HEK293 (cell line): ENCODE results near the gene PTPRCAP.
A peak's percentile ranks its signal among the peaks of the same experiment; 100 is the strongest.

Experiments
- IKZF3 ChIP-seq: fragments of 450-650 bp; IDR thresholded peaks from 2 replicates; pipeline ENCODE4 v1.5.0; 2018; ENCODE audit warnings: missing biosample characterization, mild to moderate bottlenecking, missing genetic modification characterization, moderate library complexity
- MYNN ChIP-seq: fragments of 450-650 bp; formaldehyde crosslinking; IDR thresholded peaks from 2 replicates; pipeline ENCODE4 v1.5.1; 2016; ENCODE audit warnings: missing biosample characterization, missing genetic modification characterization, borderline replicate concordance
- OVOL3 ChIP-seq: fragments of 450-650 bp; formaldehyde crosslinking; IDR thresholded peaks from 2 replicates; pipeline ENCODE4 v1.5.1; 2016; ENCODE audit warnings: missing biosample characterization, missing genetic modification characterization
- PATZ1 ChIP-seq: fragments of 450-650 bp; formaldehyde crosslinking; IDR thresholded peaks from 2 replicates; pipeline ENCODE4 v1.5.1; 2016; ENCODE audit warnings: missing biosample characterization, missing genetic modification characterization
- SETDB1 ChIP-seq: IDR thresholded peaks from one replicate; pipeline ENCODE4 v1.6.1; 2017; ENCODE audit warnings: mild to moderate bottlenecking, low read length, moderate library complexity, mixed read lengths; ENCODE audit not compliant: insufficient read length
- ZBTB17 ChIP-seq: fragments of 450-650 bp; formaldehyde crosslinking; IDR thresholded peaks from 2 replicates; pipeline ENCODE4 v1.5.1; 2016; ENCODE audit warnings: missing biosample characterization, missing genetic modification characterization
- ZBTB49 ChIP-seq: fragments of 450-650 bp; formaldehyde crosslinking; IDR thresholded peaks from 2 replicates; pipeline ENCODE4 v1.5.1; 2016; ENCODE audit warnings: missing biosample characterization, missing genetic modification characterization, low read depth
- ZNF114 ChIP-seq: fragments of 450-650 bp; formaldehyde crosslinking; IDR thresholded peaks from 2 replicates; pipeline ENCODE4 v1.5.0; 2017; ENCODE audit warnings: missing biosample characterization, missing genetic modification characterization
- ZNF157 ChIP-seq: fragments of 450-650 bp; formaldehyde crosslinking; IDR thresholded peaks from 2 replicates; pipeline ENCODE4 v1.5.1; 2016; ENCODE audit warnings: missing biosample characterization, missing genetic modification characterization
- ZNF16 ChIP-seq: fragments of 450-650 bp; formaldehyde crosslinking; IDR thresholded peaks from 2 replicates; pipeline ENCODE4 v1.5.1; 2016; ENCODE audit warnings: low read depth, missing biosample characterization, missing genetic modification characterization
- ZNF184 ChIP-seq: fragments of 450-650 bp; IDR thresholded peaks from 2 replicates; pipeline ENCODE4 v1.5.1; 2018; ENCODE audit warnings: missing biosample characterization, mild to moderate bottlenecking, missing genetic modification characterization
- ZNF2 ChIP-seq: fragments of 450-650 bp; formaldehyde crosslinking; IDR thresholded peaks from 2 replicates; pipeline ENCODE4 v1.5.1; 2016; ENCODE audit warnings: missing biosample characterization, missing genetic modification characterization
- ZNF202 ChIP-seq: fragments of 450-650 bp; formaldehyde crosslinking; IDR thresholded peaks from 2 replicates; pipeline ENCODE4 v1.5.1; 2016; ENCODE audit warnings: missing biosample characterization, missing genetic modification characterization, borderline replicate concordance
- ZNF248 ChIP-seq: fragments of 450-650 bp; formaldehyde crosslinking; IDR thresholded peaks from 2 replicates; pipeline ENCODE4 v1.5.1; 2017; ENCODE audit warnings: missing biosample characterization, missing genetic modification characterization
- ZNF292 ChIP-seq: fragments of 450-650 bp; formaldehyde crosslinking; IDR thresholded peaks from 2 replicates; pipeline ENCODE4 v1.5.1; 2016; ENCODE audit warnings: low read depth, missing biosample characterization, missing genetic modification characterization, borderline replicate concordance
- ZNF324 ChIP-seq: fragments of 450-650 bp; formaldehyde crosslinking; IDR thresholded peaks from 2 replicates; pipeline ENCODE4 v1.5.1; 2016; ENCODE audit warnings: missing biosample characterization, missing genetic modification characterization
- ZNF354C ChIP-seq: fragments of 450-650 bp; formaldehyde crosslinking; IDR thresholded peaks from 2 replicates; pipeline ENCODE4 v1.5.1; 2016; ENCODE audit warnings: missing biosample characterization, missing genetic modification characterization, low read depth, borderline replicate concordance
- ZNF416 ChIP-seq: fragments of 450-650 bp; formaldehyde crosslinking; IDR thresholded peaks from 2 replicates; pipeline ENCODE4 v1.5.1; 2016; ENCODE audit warnings: missing biosample characterization, missing genetic modification characterization
- ZNF48 ChIP-seq: fragments of 450-650 bp; formaldehyde crosslinking; IDR thresholded peaks from 2 replicates; pipeline ENCODE4 v1.5.1; 2016; ENCODE audit warnings: missing biosample characterization, missing genetic modification characterization
- ZNF518A ChIP-seq: fragments of 450-650 bp; formaldehyde crosslinking; conservative IDR thresholded peaks from 2 replicates; pipeline ENCODE4 v1.5.1; 2016; ENCODE audit warnings: low read depth, missing biosample characterization, missing genetic modification characterization
- ZNF544 ChIP-seq: fragments of 450-650 bp; formaldehyde crosslinking; IDR thresholded peaks from 2 replicates; pipeline ENCODE4 v1.5.0; 2017; ENCODE audit warnings: missing biosample characterization, missing genetic modification characterization
- ZNF555 ChIP-seq: fragments of 450-650 bp; formaldehyde crosslinking; conservative IDR thresholded peaks from 2 replicates; pipeline ENCODE4 v1.5.1; 2017; ENCODE audit warnings: missing biosample characterization, mild to moderate bottlenecking, missing genetic modification characterization, inconsistent platforms
- ZNF596 ChIP-seq: fragments of 450-650 bp; IDR thresholded peaks from 2 replicates; pipeline ENCODE4 v1.5.0; 2018; ENCODE audit warnings: missing biosample characterization, mild to moderate bottlenecking, missing genetic modification characterization, moderate library complexity
- ZNF600 ChIP-seq: fragments of 450-650 bp; formaldehyde crosslinking; IDR thresholded peaks from 2 replicates; pipeline ENCODE4 v1.5.1; 2016; ENCODE audit warnings: missing biosample characterization, missing genetic modification characterization
- ZNF621 ChIP-seq: fragments of 450-650 bp; formaldehyde crosslinking; IDR thresholded peaks from 2 replicates; pipeline ENCODE4 v1.5.1; 2017; ENCODE audit warnings: missing biosample characterization, missing genetic modification characterization
- ZNF624 ChIP-seq: fragments of 450-650 bp; formaldehyde crosslinking; IDR thresholded peaks from 2 replicates; pipeline ENCODE4 v1.5.1; 2017; ENCODE audit warnings: missing biosample characterization, missing genetic modification characterization
- ZNF629 ChIP-seq: fragments of 450-650 bp; formaldehyde crosslinking; IDR thresholded peaks from 2 replicates; pipeline ENCODE4 v1.5.1; 2017; ENCODE audit warnings: missing biosample characterization, missing genetic modification characterization
- ZNF677 ChIP-seq: fragments of 450-650 bp; IDR thresholded peaks from 2 replicates; pipeline ENCODE4 v1.5.0; 2018; ENCODE audit warnings: missing biosample characterization, mild to moderate bottlenecking, missing genetic modification characterization, moderate library complexity
- ZNF747 ChIP-seq: fragments of 450-650 bp; formaldehyde crosslinking; IDR thresholded peaks from 2 replicates; pipeline ENCODE4 v1.5.1; 2016; ENCODE audit warnings: missing biosample characterization, missing genetic modification characterization
- ZNF76 ChIP-seq: fragments of 450-650 bp; formaldehyde crosslinking; IDR thresholded peaks from 2 replicates; pipeline ENCODE4; 2016; ENCODE audit warnings: low read depth, missing biosample characterization, missing genetic modification characterization, borderline replicate concordance
- ZNF791 ChIP-seq: fragments of 450-650 bp; formaldehyde crosslinking; IDR thresholded peaks from 2 replicates; pipeline ENCODE4 v1.5.1; 2016; ENCODE audit warnings: missing biosample characterization, missing genetic modification characterization

The PTPRCAP gene

GRCh38 chr11:67416416-67417335 lies 20.8 kb downstream of the PTPRCAP start (continued):
- TF ChIP-seq ZNF518A (tag by site-specific recombination) (no peak), SETDB1 (no peak), ZNF114 (tag by site-specific recombination) (no peak), PATZ1 (tag by site-specific recombination) (peak; percentile 69), ZBTB17 (peak; percentile 90), ZNF747 (tag by site-specific recombination) (no peak), ZNF629 (tag by site-specific recombination) (0 out of 2 replicates have a peak, but pooled peaks have one; percentile 36), ZNF354C (tag by site-specific recombination) (no peak), ZBTB49 (tag by site-specific recombination) (no peak), ZNF624 (tag by site-specific recombination) (no peak), ZNF677 (tag by site-specific recombination) (no peak), ZNF416 (tag by site-specific recombination) (no peak), IKZF3 (tag by site-specific recombination) (no peak), ZNF292 (no peak), ZNF544 (tag by site-specific recombination) (no peak), ZNF184 (tag by site-specific recombination) (no peak), ZNF555 (tag by site-specific recombination) (no peak), MYNN (no peak), ZNF157 (tag by site-specific recombination) (no peak), ZNF600 (tag by site-specific recombination) (0 out of 2 replicates have a peak, but pooled peaks have one; percentile 29), ZNF791 (no peak), ZNF248 (tag by site-specific recombination) (no peak), ZNF76 (no peak), ZNF324 (tag by site-specific recombination) (no peak), ZNF16 (tag by site-specific recombination) (no peak), ZNF621 (tag by site-specific recombination) (no peak), ZNF202 (no peak), ZNF48 (no peak), ZNF596 (tag by site-specific recombination) (no peak), OVOL3 (tag by site-specific recombination) (no peak), ZNF2 (tag by site-specific recombination) (no peak)
